Stimulated activated CD8-positive, alpha-beta memory T cell treated with anti-CD3 and anti-CD28 coated beads, Interleukin-4, amount 100 ng/mL, for 4 hours (primary cell): ENCODE measurements around the gene PLEKHM3.

Source experiments
- DNase-seq, 2 donors: peaks; one replicate each; pipeline ENCODE4 v3.0.0-alpha.2; 2020; ENCODE audit warnings: low read depth in 2 of 2, low spot score in 1 of 2

PLEKHM3 gene

GRCh38 chr2:208025037-208025813 is at the start of gene PLEKHM3:
TSS of gene PLEKHM3 (minus strand) at chr2:208025527. CDS start at chr2:208001639, 23,888 bp downstream.
- DNase-seq, result peak; percentile 42 to 43

- no peak for DNase-seq
These were observed 49.5 kb upstream of the PLEKHM3 start for GRCh38 chr2:208074610-208075356.

- peak in 1 of 2 donors; percentile 16 for DNase-seq
These were observed 47.0 kb upstream of the PLEKHM3 start for GRCh38 chr2:208072250-208072892.

- DNase-seq, result no peak
These were observed 43.9 kb upstream of the PLEKHM3 start for GRCh38 chr2:208069186-208069585.

- DNase-seq, result no peak
These were observed 40.7 kb upstream of the PLEKHM3 start for GRCh38 chr2:208066016-208066415.

GRCh38 chr2:208065476-208065875 is 40.1 kb upstream of the PLEKHM3 start:
- no peak for DNase-seq

GRCh38 chr2:208064220-208064961 is 39.1 kb upstream of the PLEKHM3 start:
- no peak for DNase-seq

- DNase-seq, result no peak
These were observed 37.6 kb upstream of the PLEKHM3 start for GRCh38 chr2:208062961-208063360.

GRCh38 chr2:208062113-208062512 is 36.8 kb upstream of the PLEKHM3 start:
- DNase-seq, result no peak

GRCh38 chr2:208057108-208057507 is 31.8 kb upstream of the PLEKHM3 start:
- no peak for DNase-seq

GRCh38 chr2:208049441-208049840 is 24.1 kb upstream of the PLEKHM3 start:
- DNase-seq, result no peak

GRCh38 chr2:208049006-208049405 is 23.7 kb upstream of the PLEKHM3 start:
- DNase-seq, result no peak

GRCh38 chr2:208047840-208048239 is 22.5 kb upstream of the PLEKHM3 start:
- no peak for DNase-seq

- no peak for DNase-seq
These were observed 21.4 kb upstream of the PLEKHM3 start for GRCh38 chr2:208046686-208047085.

GRCh38 chr2:208042450-208042849 is 17.1 kb upstream of the PLEKHM3 start:
- DNase-seq, result no peak

GRCh38 chr2:208042041-208042440 is 16.7 kb upstream of the PLEKHM3 start:
- no peak for DNase-seq

GRCh38 chr2:208040199-208041171 is 15.2 kb upstream of the PLEKHM3 start:
- DNase-seq, result peak; percentile 15 to 36

GRCh38 chr2:208039376-208040110 is 14.2 kb upstream of the PLEKHM3 start:
- no peak for DNase-seq
